Left forelimb (tissue), 1 donor: ENCODE results near the gene PKN2.
"Not testable (repeated sequence)": the region's sequence is repeated elsewhere in the genome, so short reads cannot be mapped to it uniquely, and the experiment has no call there.

Experiments
- DNase-seq: peaks from one replicate; pipeline ENCODE4 v3.0.0-alpha.2; 2018; ENCODE audit warnings: low spot score

Gene PKN2

DNA sequence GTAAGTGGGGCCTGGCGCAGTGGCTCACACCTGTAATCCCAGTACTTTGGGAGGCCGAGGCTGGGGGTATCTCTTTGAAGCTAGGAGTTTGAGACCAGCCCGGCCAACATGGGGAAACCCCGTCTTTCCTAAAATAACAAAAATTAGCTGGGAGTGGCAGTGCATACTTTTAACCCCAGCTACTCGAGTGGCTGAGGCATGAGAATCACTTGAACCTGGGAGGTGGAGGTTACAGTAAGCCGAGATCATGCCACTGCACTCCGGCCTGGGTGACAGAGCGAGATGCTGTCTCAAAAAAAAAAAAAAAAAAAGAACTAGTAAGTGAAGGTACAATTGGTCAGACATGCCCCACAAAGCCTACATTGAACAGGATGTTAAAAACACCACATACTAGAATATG is 196.6 kb downstream of the PKN2 start:
- not testable (repeated sequence) for DNase-seq

- DNase-seq = no peak
Measured at GRCh38 chr1:88883156-88883555, 199.1 kb downstream of the PKN2 start.
